Mesendoderm (in vitro differentiated cells): ENCODE data around the gene FOXN4.

ENCODE experiments used
- DNase-seq: peaks from one replicate; pipeline ENCODE4 v3.0.0; 2013
- H2AK5ac ChIP-seq: 2 replicates; pipeline ENCODE4 v1.6.1; 2013; ENCODE audit warnings: low read length, inconsistent platforms
- H2BK120ac ChIP-seq: 2 replicates; pipeline ENCODE4 v1.6.1; 2013; ENCODE audit warnings: low read depth, mild to moderate bottlenecking, low read length, moderate library complexity, mixed read lengths
- H2BK15ac ChIP-seq: replicated peaks from 2 replicates; pipeline ENCODE4 v1.6.1; 2013; ENCODE audit warnings: low read depth, mild to moderate bottlenecking, moderate library complexity
- H2BK5ac ChIP-seq: 2 replicates; pipeline ENCODE4 v1.6.1; 2013; ENCODE audit warnings: low read length, inconsistent platforms
- H3K18ac ChIP-seq: 2 replicates; pipeline ENCODE4 v1.6.1; 2013; ENCODE audit warnings: mild to moderate bottlenecking, low read length, mixed read lengths
- H3K23ac ChIP-seq: one replicate; pipeline ENCODE4 v1.6.1; 2013; ENCODE audit warnings: low read length
- H3K27ac ChIP-seq: 2 replicates; pipeline ENCODE4 v1.5.1; 2013; ENCODE audit warnings: low read depth, mild to moderate bottlenecking, inconsistent platforms, low read length, moderate library complexity
- H3K27me3 ChIP-seq: 2 replicates; pipeline ENCODE4 v1.6.1; 2013; ENCODE audit warnings: low read length, control low read depth, mild to moderate bottlenecking, inconsistent platforms; ENCODE audit not compliant: insufficient read depth, poor library complexity
- H3K36me3 ChIP-seq: 2 replicates; pipeline ENCODE4 v1.6.1; 2013; ENCODE audit warnings: low read length, inconsistent platforms; ENCODE audit not compliant: control insufficient read depth, insufficient read depth
- H3K4ac ChIP-seq: one replicate; pipeline ENCODE4 v1.6.1; 2013; ENCODE audit warnings: low read depth, mild to moderate bottlenecking, low read length, moderate library complexity
- H3K4me1 ChIP-seq: 2 replicates; pipeline ENCODE4 v1.6.1; 2013; ENCODE audit warnings: low read depth, low read length, inconsistent platforms; ENCODE audit not compliant: control insufficient read depth
- H3K4me2 ChIP-seq: 2 replicates; pipeline ENCODE4 v1.6.1; 2013; ENCODE audit warnings: low read length
- H3K4me3 ChIP-seq: 2 replicates; pipeline ENCODE4 v1.5.1; 2013; ENCODE audit warnings: mild to moderate bottlenecking, low read length
- H3K56ac ChIP-seq: one replicate; pipeline ENCODE4 v1.6.1; 2013; ENCODE audit warnings: low read length
- H3K79me1 ChIP-seq: 2 replicates; pipeline ENCODE4 v1.6.1; 2013; ENCODE audit warnings: low read length, inconsistent platforms
- H3K79me2 ChIP-seq: 2 replicates; pipeline ENCODE4 v1.6.1; 2013; ENCODE audit warnings: mild to moderate bottlenecking, low read length; ENCODE audit not compliant: control insufficient read depth, insufficient read depth
- H3K9ac ChIP-seq: 2 replicates; pipeline ENCODE4 v1.6.1; 2013; ENCODE audit warnings: low read length, inconsistent platforms
- H4K5ac ChIP-seq: one replicate; pipeline ENCODE4 v1.6.1; 2013; ENCODE audit warnings: low read length
- H4K8ac ChIP-seq: one replicate; pipeline ENCODE4 v1.6.1; 2013; ENCODE audit warnings: low read depth, mild to moderate bottlenecking, control low read depth, low read length, moderate library complexity
- WGBS: extraction: QIAGEN DNeasy Blood & Tissue Kit; methylation state at CpG from one replicate; pipeline ENCODE4 v1.1.7; 2013; ENCODE audit warnings: low lambda C conversion rate, missing lambda C conversion rate; ENCODE audit not compliant: insufficient coverage; ENCODE audit errors: extremely low coverage; 5-methylcytosine and 5-hydroxymethylcytosine counted together

The FOXN4 gene

DNA sequence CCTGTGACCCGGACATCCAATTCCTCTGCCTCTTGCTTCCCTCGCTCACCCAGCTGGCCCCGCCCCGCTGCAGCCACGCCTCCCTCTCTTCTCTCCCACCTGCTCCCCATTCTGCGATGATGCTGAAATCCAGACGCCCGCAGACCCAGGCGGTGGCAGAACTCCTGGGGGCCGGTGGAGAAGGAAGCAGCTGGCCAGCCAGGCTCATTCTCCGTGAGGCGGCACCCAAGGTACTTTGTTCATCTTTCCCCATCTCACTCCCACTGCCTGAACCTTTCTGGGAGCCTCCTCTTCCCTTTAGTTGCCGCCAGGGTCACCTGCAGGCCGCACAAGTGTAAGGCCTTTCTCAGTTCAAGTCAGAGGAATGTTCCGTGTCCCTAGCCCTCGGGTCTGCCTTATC is 35.7 kb downstream of the FOXN4 start:
- no peaks in the 10 kb centered on the region for H3K79me2 ChIP-seq
- H3K23ac ChIP-seq, result no peak overlapping the region
- H3K4me1 ChIP-seq, result no peaks in the 10 kb centered on the region
- no peak overlapping the region for H3K4me2 ChIP-seq
- H3K9ac ChIP-seq, result no peak overlapping the region
- no peaks in the 10 kb centered on the region for H3K36me3 ChIP-seq
- H3K27ac ChIP-seq, result no peak overlapping the region
- no peak overlapping the region for H3K4me3 ChIP-seq
- no peak overlapping the region for H2BK5ac ChIP-seq
- H3K18ac ChIP-seq, result no peak overlapping the region
- H2AK5ac ChIP-seq, result no peak overlapping the region
- H4K5ac ChIP-seq, result no peak overlapping the region
- no peak overlapping the region for H2BK15ac ChIP-seq
- no peak overlapping the region for H4K8ac ChIP-seq
- H3K79me1 ChIP-seq, result no peaks in the 10 kb centered on the region
- no peak overlapping the region for H3K56ac ChIP-seq
- H3K4ac ChIP-seq, result no peak overlapping the region
- DNase-seq, result peak; percentile 46
- no CpG with 5 or more reads among the region's 16 CpGs for WGBS
- no peak overlapping the region for H2BK120ac ChIP-seq
- no peaks in the 10 kb centered on the region for H3K27me3 ChIP-seq

- no peak overlapping the region for H3K4ac ChIP-seq
- no peak overlapping the region for H2BK5ac ChIP-seq
- no peaks in the 10 kb centered on the region for H3K79me1 ChIP-seq
- H3K4me2 ChIP-seq, result no peak overlapping the region
- no peak overlapping the region for H3K18ac ChIP-seq
- H3K79me2 ChIP-seq, result no peaks in the 10 kb centered on the region
- H3K9ac ChIP-seq, result no peak overlapping the region
- H3K56ac ChIP-seq, result no peak overlapping the region
- H2AK5ac ChIP-seq, result no peak overlapping the region
- no peak overlapping the region for H2BK15ac ChIP-seq
- H4K5ac ChIP-seq, result no peak overlapping the region
- no CpG with 5 or more reads among the region's 3 CpGs for WGBS
- no peak overlapping the region for H3K4me3 ChIP-seq
- DNase-seq, result no peak
- no peaks in the 10 kb centered on the region for H3K36me3 ChIP-seq
- H3K27me3 ChIP-seq, result no peaks in the 10 kb centered on the region
- no peak overlapping the region for H2BK120ac ChIP-seq
- H3K23ac ChIP-seq, result no peak overlapping the region
- no peaks in the 10 kb centered on the region for H3K4me1 ChIP-seq
- H4K8ac ChIP-seq, result no peak overlapping the region
- H3K27ac ChIP-seq, result no peak overlapping the region
Observed at GRCh38 chr12:109271418-109271817, 37.7 kb downstream of the FOXN4 start.

GRCh38 chr12:109270494-109270893 is 38.6 kb downstream of the FOXN4 start:
- Histone ChIP-seq H2AK5ac (no peak overlapping the region), H3K56ac (no peak overlapping the region), H3K79me1 (no peaks in the 10 kb centered on the region), H2BK120ac (no peak overlapping the region), H3K4ac (no peak overlapping the region), H3K4me1 (no peaks in the 10 kb centered on the region), H3K9ac (no peak overlapping the region), H3K18ac (no peak overlapping the region), H4K5ac (no peak overlapping the region), H4K8ac (no peak overlapping the region), H2BK5ac (no peak overlapping the region), H3K36me3 (no peaks in the 10 kb centered on the region), H3K79me2 (no peaks in the 10 kb centered on the region), H2BK15ac (no peak overlapping the region), H3K27ac (no peak overlapping the region), H3K4me2 (no peak overlapping the region), H3K4me3 (no peak overlapping the region), H3K27me3 (no peaks in the 10 kb centered on the region), H3K23ac (no peak overlapping the region)
- no CpG with 5 or more reads among the region's 1 CpG for WGBS
- DNase-seq, result no peak

GRCh38 chr12:109269428-109269827 is 39.7 kb downstream of the FOXN4 start:
- H3K56ac ChIP-seq, result no peak overlapping the region
- no peaks in the 10 kb centered on the region for H3K27me3 ChIP-seq
- H3K4ac ChIP-seq, result no peak overlapping the region
- H3K36me3 ChIP-seq, result no peaks in the 10 kb centered on the region
- no peak overlapping the region for H4K8ac ChIP-seq
- H3K79me1 ChIP-seq, result no peaks in the 10 kb centered on the region
- no peaks in the 10 kb centered on the region for H3K79me2 ChIP-seq
- no peak overlapping the region for H2AK5ac ChIP-seq
- H3K4me3 ChIP-seq, result no peak overlapping the region
- no peak overlapping the region for H3K27ac ChIP-seq
- no peaks in the 10 kb centered on the region for H3K4me1 ChIP-seq
- H2BK5ac ChIP-seq, result no peak overlapping the region
- no peak overlapping the region for H3K18ac ChIP-seq
- H4K5ac ChIP-seq, result no peak overlapping the region
- H2BK120ac ChIP-seq, result no peak overlapping the region
- no peak overlapping the region for H2BK15ac ChIP-seq
- no peak for DNase-seq
- WGBS, result no CpG with 5 or more reads among the region's 3 CpGs
- H3K9ac ChIP-seq, result no peak overlapping the region
- no peak overlapping the region for H3K23ac ChIP-seq
- H3K4me2 ChIP-seq, result no peak overlapping the region

- no CpG with 5 or more reads among the region's 4 CpGs for WGBS
- no peak overlapping the region for H3K23ac ChIP-seq
- H3K36me3 ChIP-seq, result no peaks in the 10 kb centered on the region
Observed at GRCh38 chr12:109268896-109269295, 40.2 kb downstream of the FOXN4 start.

GRCh38 chr12:109267361-109267760 is 41.7 kb downstream of the FOXN4 start:
- Histone ChIP-seq H3K18ac (no peak overlapping the region), H2AK5ac (no peak overlapping the region), H3K9ac (no peak overlapping the region), H3K27ac (no peak overlapping the region), H3K56ac (no peak overlapping the region), H3K27me3 (no peaks in the 10 kb centered on the region), H3K4ac (no peak overlapping the region), H3K4me2 (no peak overlapping the region), H3K36me3 (no peaks in the 10 kb centered on the region), H2BK120ac (no peak overlapping the region), H2BK15ac (no peak overlapping the region), H3K4me1 (no peaks in the 10 kb centered on the region), H3K79me1 (no peaks in the 10 kb centered on the region), H4K5ac (no peak overlapping the region), H2BK5ac (no peak overlapping the region), H3K23ac (no peak overlapping the region), H3K79me2 (no peaks in the 10 kb centered on the region), H4K8ac (no peak overlapping the region), H3K4me3 (no peak overlapping the region)
- no CpG with 5 or more reads among the region's 14 CpGs for WGBS
- DNase-seq, result no peak

More at GRCh38 chr12:109268896-109269295, 40.2 kb downstream of the FOXN4 start:
- Histone ChIP-seq H3K79me2 (no peaks in the 10 kb centered on the region), H3K18ac (no peak overlapping the region), H3K79me1 (no peaks in the 10 kb centered on the region), H3K27ac (no peak overlapping the region), H2BK120ac (no peak overlapping the region), H2BK15ac (no peak overlapping the region), H2AK5ac (no peak overlapping the region), H3K4me2 (no peak overlapping the region), H3K9ac (no peak overlapping the region), H2BK5ac (no peak overlapping the region), H4K5ac (no peak overlapping the region), H3K4me3 (no peak overlapping the region), H3K4me1 (no peaks in the 10 kb centered on the region), H3K4ac (no peak overlapping the region), H4K8ac (no peak overlapping the region), H3K56ac (no peak overlapping the region), H3K27me3 (no peaks in the 10 kb centered on the region)
- no peak for DNase-seq
